HFF-Myc (cell line): Measurements from ENCODE around the gene FZD8.

ENCODE experiments used
- DNase-seq: peaks from one replicate; pipeline ENCODE4 v3.0.0-alpha.2; 2011; ENCODE audit warnings: low read depth; ENCODE audit errors: extremely low read depth
- H3K4me3 ChIP-seq: replicated peaks from 2 replicates; pipeline ENCODE4 v1.5.1; 2011; ENCODE audit warnings: low read depth, mild to moderate bottlenecking, control low read depth, low read length
- CTCF ChIP-seq: IDR thresholded peaks from 2 replicates; pipeline ENCODE4 v1.5.1; 2012; ENCODE audit warnings: mild to moderate bottlenecking, low read depth, low read length, control low read depth; ENCODE audit errors: missing control alignments

The FZD8 gene

GRCh38 chr10:35594115-35595079 is 47.7 kb downstream of the FZD8 start:
- no peak for TF ChIP-seq CTCF
- DNase-seq, result no peak
- no peak overlapping the region for H3K4me3 ChIP-seq

GRCh38 chr10:35592441-35592840 is 49.7 kb downstream of the FZD8 start:
- no peak overlapping the region for H3K4me3 ChIP-seq
- no peak for TF ChIP-seq CTCF
- DNase-seq, result no peak

GRCh38 chr10:35588836-35589235 is 53.3 kb downstream of the FZD8 start:
- no peak for TF ChIP-seq CTCF
- DNase-seq, result no peak
- no peak overlapping the region for H3K4me3 ChIP-seq
